Right lobe of liver (tissue), 6 donors: ENCODE measurements around the gene PLXNC1. TPM values are rescaled to one million over a fixed set of nuclear protein-coding genes. Genes with fewer than 3 reads are reported as not detected.
A peak's percentile ranks its signal among the peaks of the same experiment; 100 is the strongest.

Experiments used
- ATAC-seq, 4 donors: fragments of 200-7000 bp; cut with Tn5 transposase; one replicate each; pipeline ENCODE4 v1.9.1; 2020; ENCODE audit warnings: mild to moderate bottlenecking in 4 of 4, moderate library complexity in 4 of 4
- DNase-seq, 3 donors: peaks; one replicate each; pipeline ENCODE4 v3.0.0-alpha.2; 2020
- H3K27ac ChIP-seq, 3 donors: fragments of 200-600 bp; one replicate each; pipeline ENCODE4 v1.8.0; 2022
- H3K27me3 ChIP-seq, 2 donors: fragments of 200-600 bp; one replicate each; pipeline ENCODE4 v1.8.0; 2022
- H3K36me3 ChIP-seq, 4 donors: fragments of 200-600 bp; sonication (generic) in 1 of 4; one replicate each; pipeline versions ENCODE4 v1.5.1 to v1.8.0; 2017 to 2022; ENCODE audit warnings: control low read depth in 1 of 4
- H3K4me1 ChIP-seq, 4 donors: fragments of 200-600 bp; sonication (generic) in 1 of 4; one replicate each; pipeline versions ENCODE4 v1.5.1 to v1.8.0; 2017 to 2022; ENCODE audit warnings: control low read depth in 1 of 4
- H3K4me3 ChIP-seq, 3 donors: fragments of 200-600 bp; one replicate each; pipeline ENCODE4 v1.8.0; 2022
- H3K9me3 ChIP-seq, 4 donors: fragments of 200-600 bp; sonication (generic) in 1 of 4; one replicate each; pipeline versions ENCODE4 v1.5.1 to v1.8.0; 2017 to 2022; ENCODE audit warnings: control low read depth in 1 of 4
- POLR2A ChIP-seq: fragments of 450-650 bp; IDR thresholded peaks from one replicate; pipeline ENCODE4 v1.6.1; 2017; ENCODE audit warnings: antibody characterized with exemption, mild to moderate bottlenecking
- WGBS: methylation state at CpG from one replicate; pipeline ENCODE4 v1.1.6; 2018; ENCODE audit warnings: low coverage, low lambda C conversion rate; ENCODE audit not compliant: insufficient coverage; ENCODE audit errors: missing lambda C conversion rate; 5-methylcytosine and 5-hydroxymethylcytosine counted together
- intact Hi-C, 2 donors: fragments of 100-400 bp; cut with DNase I; formaldehyde crosslinking; loops; one replicate each; pipeline versions ENCODE4 v1.11.2 to v1.14.1; 2022
- total RNA-seq, 6 experiments: library from RNA; depleted of rRNA in 2 of 6; stranded (reverse); fragments of >200 nt in 2 of 6; fragmentation: NEBNext Ultra II Directional in 3 of 6; extraction: Animal tissue kit (Norgen Biotek cat#: 25700) in 3 of 6; gene quantifications; one replicate each; pipeline versions ENCODE4 v1.1.0 to v1.2.4, GENCODE V29; 2016 to 2023
- TF ChIP-seq, protein P1 (sequence below), 4 donors: fragments of 200-600 bp in 3 of 4; fragments of 450-650 bp in 1 of 4; IDR thresholded peaks; one replicate each; pipeline versions ENCODE4 v1.5.1 to v1.8.0; 2016 to 2022; ENCODE audit warnings: antibody characterized with exemption in 4 of 4, mild to moderate bottlenecking in 2 of 4
- donor health status: DM: no; HTN: yes; CAD: no.
- donor health status: DM: no; HTN: no; CAD: no.
- donor health status: DM: no; HTN: no; CAD: no.
- donor health status: DM: no; HTN: yes; CAD: no.
- donor health status: DM: no; HTN: yes; CAD: no.

The PLXNC1 gene
- total RNA-seq, 6 experiments from 2014 or later: 1.6 to 7.0 (median 3.5) TPM

DNA sequence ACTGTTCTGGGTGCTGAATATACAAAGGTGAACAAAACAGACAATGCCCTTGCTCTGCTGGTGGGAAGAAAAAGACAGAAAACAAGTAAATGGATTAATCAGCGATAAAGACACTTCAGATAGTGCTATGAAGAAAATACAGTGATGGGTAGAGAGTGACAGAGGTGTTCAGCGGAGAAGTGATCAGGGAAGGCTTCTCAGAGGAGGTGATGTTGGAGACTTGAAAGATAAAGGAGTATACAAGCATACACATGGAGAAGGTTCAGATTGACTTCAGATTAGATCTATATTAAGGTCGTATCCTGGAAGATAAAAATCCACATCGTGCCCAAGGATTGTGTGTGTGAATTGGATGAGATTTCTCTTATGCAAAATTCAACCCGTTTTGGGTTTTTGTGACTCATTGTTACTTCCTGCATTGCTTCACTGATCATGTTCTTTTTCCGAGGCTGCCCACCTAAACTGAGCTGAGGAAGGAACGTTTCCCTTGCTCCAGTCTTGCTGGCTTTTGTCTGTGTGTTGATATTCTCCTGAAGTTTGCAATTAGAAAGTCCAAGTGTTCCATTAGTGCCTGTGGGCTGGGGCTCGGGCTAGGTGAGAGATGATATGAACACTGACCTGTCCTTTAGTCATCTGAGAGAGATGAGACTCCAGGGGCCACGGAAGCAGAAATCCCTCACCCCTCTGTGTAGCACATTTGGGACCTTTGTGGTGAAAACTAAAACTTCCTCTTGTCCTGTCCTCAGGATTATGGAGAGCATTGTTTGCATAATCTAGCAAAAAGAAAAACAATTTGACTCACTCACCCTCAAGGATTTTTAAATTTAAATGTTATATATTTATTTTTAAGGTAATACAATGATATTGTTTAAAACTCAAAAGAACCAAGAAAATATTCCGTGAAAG lies 27.6 kb downstream of the PLXNC1 start:
- Histone ChIP-seq H3K4me1 (peaks cover 0 to 5% (median 0%) of the 10 kb centered on the region in 4 donors), H3K9me3 (no peaks in the 10 kb centered on the region), H3K27me3 (no peaks in the 10 kb centered on the region), H3K27ac (no peak overlapping the region), H3K4me3 (no peak overlapping the region), H3K36me3 (no peaks in the 10 kb centered on the region)
- 49% methylated on average over 10 of the region's 10 CpGs for WGBS
- DNase-seq (no peak), ATAC-seq (no peak)
- intact Hi-C loops: no loop called here
- no peak for TF ChIP-seq POLR2A
- TF ChIP-seq, protein P1, sequence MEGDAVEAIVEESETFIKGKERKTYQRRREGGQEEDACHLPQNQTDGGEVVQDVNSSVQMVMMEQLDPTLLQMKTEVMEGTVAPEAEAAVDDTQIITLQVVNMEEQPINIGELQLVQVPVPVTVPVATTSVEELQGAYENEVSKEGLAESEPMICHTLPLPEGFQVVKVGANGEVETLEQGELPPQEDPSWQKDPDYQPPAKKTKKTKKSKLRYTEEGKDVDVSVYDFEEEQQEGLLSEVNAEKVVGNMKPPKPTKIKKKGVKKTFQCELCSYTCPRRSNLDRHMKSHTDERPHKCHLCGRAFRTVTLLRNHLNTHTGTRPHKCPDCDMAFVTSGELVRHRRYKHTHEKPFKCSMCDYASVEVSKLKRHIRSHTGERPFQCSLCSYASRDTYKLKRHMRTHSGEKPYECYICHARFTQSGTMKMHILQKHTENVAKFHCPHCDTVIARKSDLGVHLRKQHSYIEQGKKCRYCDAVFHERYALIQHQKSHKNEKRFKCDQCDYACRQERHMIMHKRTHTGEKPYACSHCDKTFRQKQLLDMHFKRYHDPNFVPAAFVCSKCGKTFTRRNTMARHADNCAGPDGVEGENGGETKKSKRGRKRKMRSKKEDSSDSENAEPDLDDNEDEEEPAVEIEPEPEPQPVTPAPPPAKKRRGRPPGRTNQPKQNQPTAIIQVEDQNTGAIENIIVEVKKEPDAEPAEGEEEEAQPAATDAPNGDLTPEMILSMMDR (IDR thresholded peaks at IDR 0.05): no peak

DNA sequence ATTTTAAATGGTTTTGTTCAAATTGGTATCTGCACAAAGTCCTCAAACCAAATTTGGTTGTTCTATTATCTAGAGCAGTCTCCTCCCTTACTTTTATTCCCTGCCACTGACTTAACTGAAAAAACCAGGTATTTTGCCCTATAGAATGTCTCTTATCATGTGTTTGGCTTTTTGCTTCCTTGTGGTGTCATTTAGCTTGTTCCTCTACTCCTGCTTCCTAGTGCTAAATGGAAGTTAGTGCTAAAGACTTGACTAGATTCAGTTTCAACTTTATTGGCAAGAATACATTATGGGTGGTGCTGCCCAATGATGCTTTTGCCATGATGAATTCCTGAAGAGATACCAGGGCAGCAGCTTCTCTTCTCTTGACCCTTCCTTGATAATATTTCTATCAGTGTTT lies 29.7 kb downstream of the PLXNC1 start:
- no peak for ATAC-seq
- no peak for TF ChIP-seq POLR2A
- TF ChIP-seq, protein P1 (IDR thresholded peaks at IDR 0.05): no peak
- Histone ChIP-seq H3K27ac (no peak overlapping the region), H3K36me3 (no peaks in the 10 kb centered on the region), H3K4me3 (no peak overlapping the region), H3K9me3 (no peaks in the 10 kb centered on the region), H3K4me1 (peaks cover 0 to 9% (median 3%) of the 10 kb centered on the region in 4 donors), H3K27me3 (no peaks in the 10 kb centered on the region)
- intact Hi-C loops: no loop called here
- no peak for DNase-seq

DNA sequence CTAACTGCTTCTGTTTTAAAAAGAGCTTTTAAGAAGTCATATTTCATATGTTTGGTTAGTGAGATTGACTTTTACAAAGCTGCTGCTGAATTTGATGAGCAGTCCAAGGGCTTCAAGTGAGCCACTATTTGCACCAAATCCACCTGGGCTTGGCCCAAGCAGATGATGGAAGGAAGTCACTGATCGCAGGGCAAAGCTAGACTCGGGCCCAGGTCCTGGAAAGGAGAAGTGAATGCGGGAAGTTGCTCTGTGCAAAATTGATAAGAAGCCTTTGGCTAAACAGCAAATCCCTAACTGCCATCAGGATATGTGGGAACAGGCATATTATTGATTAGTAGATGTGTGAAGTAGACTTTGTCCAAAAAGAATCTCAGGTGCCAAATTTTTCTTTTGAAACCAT lies 30.5 kb downstream of the PLXNC1 start:
- H3K9me3 ChIP-seq: no peaks in the 10 kb centered on the region

DNA sequence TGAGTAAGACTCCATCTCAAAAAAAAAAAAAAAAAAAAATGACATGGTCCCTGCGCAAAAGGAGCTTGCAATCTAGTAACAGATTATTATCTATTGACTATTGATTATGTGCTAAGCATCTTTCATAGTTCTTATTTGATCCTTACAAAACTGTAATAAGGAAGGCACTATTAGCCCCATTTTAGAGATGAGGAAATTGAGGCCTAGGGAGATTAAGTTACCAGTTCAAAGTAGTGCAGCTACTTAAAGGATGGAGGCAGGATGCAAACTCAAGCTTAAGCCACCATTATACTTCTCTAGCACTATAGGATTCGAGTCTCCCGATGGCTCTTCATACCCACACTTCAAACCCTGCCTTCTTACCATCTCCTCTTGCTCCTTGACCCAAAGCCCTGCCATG lies 31.3 kb downstream of the PLXNC1 start:
- WGBS: 67% methylated on average over 3 of the region's 3 CpGs
- peaks cover 0 to 23% (median 11%) of the 10 kb centered on the region in 4 donors for H3K4me1 ChIP-seq

More for the DNA sequence above, 30.5 kb downstream of the PLXNC1 start:
- H3K4me1 ChIP-seq: peaks cover 0 to 15% (median 7%) of the 10 kb centered on the region in 4 donors
- intact Hi-C loops: no loop called here
- H3K36me3 ChIP-seq: no peaks in the 10 kb centered on the region
- H3K27me3 ChIP-seq: no peaks in the 10 kb centered on the region
- H3K4me3 ChIP-seq: no peak overlapping the region
- ATAC-seq (peak in 1 of 4 donors; percentile 23), DNase-seq (no peak)
- no peak for TF ChIP-seq POLR2A
- TF ChIP-seq, protein P1 (IDR thresholded peaks at IDR 0.05): no peak
- no peak overlapping the region for H3K27ac ChIP-seq
- WGBS: 20% methylated on average over 3 of the region's 3 CpGs

More for the DNA sequence above, 31.3 kb downstream of the PLXNC1 start:
- TF ChIP-seq, protein P1 (IDR thresholded peaks at IDR 0.05): no peak
- TF ChIP-seq POLR2A: no peak
- no peaks in the 10 kb centered on the region for H3K27me3 ChIP-seq
- no peak overlapping the region for H3K27ac ChIP-seq
- ATAC-seq (no peak), DNase-seq (no peak)
- no peak overlapping the region for H3K4me3 ChIP-seq
- no peaks in the 10 kb centered on the region for H3K9me3 ChIP-seq
- no peaks in the 10 kb centered on the region for H3K36me3 ChIP-seq
- intact Hi-C loops: no loop called here
